Amygdala (tissue), 56 donors: ENCODE data around the gene RFX7.
"Not testable (repeated sequence)": the region's sequence is repeated elsewhere in the genome, so short reads cannot be mapped to it uniquely, and the experiment has no call there.

Experiments used
- DNase-seq, 56 donors: peaks; one replicate each; lab custom pipeline; 2025; lab: John Stamatoyannopoulos, UW

Gene RFX7

DNA sequence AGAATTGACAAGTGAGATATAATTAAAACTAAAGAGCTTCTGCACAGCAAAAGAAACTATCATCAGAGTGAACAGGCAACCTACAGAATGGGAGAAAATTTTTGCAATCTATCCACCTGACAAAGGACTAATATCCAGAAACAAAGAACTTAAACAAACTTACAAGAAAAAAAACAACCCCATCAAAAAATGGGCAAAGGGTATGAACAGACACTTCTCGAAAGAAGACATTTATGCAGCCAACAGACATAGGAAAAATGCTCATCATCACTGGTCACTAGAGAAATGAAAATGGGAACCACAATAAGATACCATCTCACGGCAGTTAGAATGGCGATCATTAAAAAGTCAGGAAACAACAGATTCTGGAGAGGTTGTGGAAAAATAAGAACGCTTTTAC is 88.9 kb downstream of the RFX7 start:
- not testable (repeated sequence) for DNase-seq

DNA sequence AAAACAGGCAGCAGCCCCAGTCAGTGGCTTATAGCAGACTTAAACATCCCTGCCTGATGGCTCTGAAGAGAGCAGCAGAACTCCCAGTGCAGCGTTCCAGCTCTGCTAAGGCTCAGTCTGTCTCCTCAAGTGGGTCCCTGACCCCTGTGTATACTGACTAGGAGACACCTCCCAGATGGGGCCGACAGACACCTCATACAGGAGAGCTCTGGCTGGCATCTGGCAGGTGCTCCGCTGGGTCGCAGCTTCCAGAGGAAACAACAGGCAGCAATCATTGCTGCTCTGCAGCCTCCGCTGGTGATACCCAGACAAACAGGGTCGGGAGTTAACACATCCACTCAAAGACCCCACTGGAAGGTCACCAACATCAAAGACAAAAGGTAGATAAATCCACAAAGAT is 93.5 kb downstream of the RFX7 start:
- peak in 1 of 56 donors; percentile 0 for DNase-seq

DNA sequence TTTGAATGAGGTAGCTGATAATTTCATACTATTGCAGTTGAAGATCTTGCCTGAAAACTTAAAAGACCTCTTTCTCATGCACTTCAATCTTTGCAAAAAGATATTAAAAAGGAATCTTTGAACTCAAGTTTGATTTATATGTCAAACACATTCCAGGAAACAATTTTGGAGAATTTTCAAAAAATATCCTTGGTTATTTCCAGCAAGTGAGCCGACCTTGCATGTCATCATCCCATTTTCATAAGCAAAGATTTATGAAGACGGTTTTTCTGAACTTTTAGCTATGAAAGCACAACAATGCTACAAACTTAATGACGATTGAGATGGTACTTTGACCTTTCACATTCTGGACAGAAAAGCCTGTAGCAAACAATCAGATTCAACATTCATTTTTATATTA is 95.6 kb downstream of the RFX7 start:
- DNase-seq, result no peak

GRCh38 chr15:56146756-56147155 is 96.9 kb downstream of the RFX7 start:
- no peak for DNase-seq

DNA sequence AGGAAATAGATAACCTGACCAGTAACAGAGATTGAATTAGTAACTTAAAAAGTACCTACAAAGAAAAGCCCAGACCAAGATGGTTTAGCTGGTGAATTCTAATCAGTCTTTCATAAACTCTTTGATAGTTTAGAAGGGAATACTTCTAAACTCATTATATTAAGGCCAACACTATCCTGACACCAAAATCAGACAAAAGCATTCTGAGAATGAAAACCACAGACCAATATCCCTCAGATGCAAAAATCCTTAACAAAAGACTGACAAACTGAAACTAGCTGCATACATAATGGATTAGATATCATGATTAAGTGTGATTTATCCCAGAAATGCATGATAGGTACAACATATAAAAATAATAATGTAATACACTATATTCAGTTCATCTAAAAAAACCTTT is 115.6 kb downstream of the RFX7 start:
- no peak for DNase-seq

GRCh38 chr15:56126409-56126808 is 117.3 kb downstream of the RFX7 start:
- DNase-seq, result no peak

- no peak for DNase-seq
Measured at GRCh38 chr15:56124391-56124790, 119.3 kb downstream of the RFX7 start.

DNA sequence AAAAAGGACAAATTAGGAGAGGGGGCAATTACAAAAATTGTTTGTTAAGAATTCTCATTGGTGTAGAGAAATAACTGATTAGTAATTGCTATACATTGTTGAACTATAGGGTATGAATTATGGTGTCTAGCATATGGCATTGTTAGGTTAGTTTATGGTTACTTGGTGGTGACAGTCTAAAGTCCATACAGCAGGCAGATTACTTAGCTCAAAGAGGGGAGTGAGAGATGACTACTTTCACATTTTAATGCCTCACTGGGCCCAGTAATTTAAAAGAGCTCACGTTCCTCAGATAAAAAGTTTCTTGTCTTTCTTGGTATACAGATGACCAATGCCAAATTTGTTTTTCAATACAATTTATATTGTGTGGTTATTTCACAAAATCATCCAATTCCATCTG is 137.8 kb downstream of the RFX7 start:
- DNase-seq, result no peak

DNA sequence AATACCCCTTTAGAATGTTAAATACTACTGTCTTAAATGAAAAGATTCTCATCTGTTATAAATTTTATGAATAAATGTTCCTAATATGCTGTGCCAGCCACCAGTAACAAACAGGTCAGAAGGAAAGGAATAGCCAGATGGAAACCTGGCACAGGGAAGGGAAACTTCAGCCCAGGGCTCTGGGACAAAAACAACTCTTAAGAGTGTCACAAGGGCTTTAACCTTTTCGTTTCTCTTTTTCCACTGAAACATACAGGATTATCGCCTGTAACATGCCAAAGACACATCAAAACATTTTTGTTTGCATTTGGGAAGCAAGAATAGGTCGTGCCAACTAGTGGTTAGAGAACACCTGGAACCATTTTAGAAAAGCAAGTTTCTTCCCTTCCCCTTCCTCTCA is 141.2 kb downstream of the RFX7 start:
- DNase-seq, result peak in 1 of 56 donors; percentile 1

- no peak for DNase-seq
Measured at GRCh38 chr15:56099311-56099710, 144.4 kb downstream of the RFX7 start.

GRCh38 chr15:56098195-56098863 is 145.3 kb downstream of the RFX7 start:
- no peak for DNase-seq

DNA sequence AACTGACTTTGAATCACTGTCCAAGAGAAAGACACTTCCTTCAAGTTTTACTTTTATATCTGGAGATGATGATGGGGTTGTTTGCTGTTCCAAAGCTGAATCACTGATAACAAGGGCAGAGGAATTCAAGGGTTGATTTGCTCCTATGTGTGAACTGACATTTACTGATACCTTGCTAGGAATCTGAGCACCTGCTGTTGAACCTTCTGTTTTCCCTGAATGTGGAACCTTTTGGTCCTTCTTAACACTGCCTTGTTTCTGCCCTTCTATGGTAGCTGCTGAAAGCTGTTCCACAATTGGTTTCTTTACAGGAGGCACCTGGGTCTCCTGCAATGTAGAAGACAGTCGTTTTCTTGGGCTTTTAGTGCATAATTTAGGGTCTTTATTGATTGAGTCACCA is 148.3 kb downstream of the RFX7 start:
- no peak for DNase-seq

GRCh38 chr15:56094171-56094570 is 149.5 kb downstream of the RFX7 start:
- no peak for DNase-seq

GRCh38 chr15:56088389-56088788 is 155.3 kb downstream of the RFX7 start:
- no peak for DNase-seq

GRCh38 chr15:56086566-56086965 is 157.1 kb downstream of the RFX7 start:
- no peak for DNase-seq

DNA sequence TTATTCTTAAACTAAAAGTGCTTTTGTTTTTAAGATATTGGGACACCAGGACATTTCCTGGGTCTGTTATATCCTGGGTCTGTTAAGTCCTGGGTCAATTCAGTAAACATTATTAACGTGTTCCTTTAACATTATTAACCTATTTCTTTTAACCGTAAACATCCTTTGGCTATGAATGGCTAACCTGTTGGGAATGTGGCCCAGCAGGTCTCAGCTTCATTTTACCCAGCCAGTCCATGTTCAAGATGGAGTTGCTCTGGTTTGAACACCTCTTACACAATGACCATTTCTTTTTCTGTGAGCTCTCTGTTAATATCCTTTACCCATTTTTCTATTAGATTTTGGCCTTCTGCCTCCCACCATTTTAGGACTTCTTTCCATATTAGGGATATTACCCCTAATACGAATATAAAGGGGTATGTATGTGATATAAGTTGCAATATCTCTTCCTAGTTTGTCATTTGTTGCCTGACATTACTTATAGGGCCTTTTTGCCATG is 161.4 kb downstream of the RFX7 start:
- no peak for DNase-seq

DNA sequence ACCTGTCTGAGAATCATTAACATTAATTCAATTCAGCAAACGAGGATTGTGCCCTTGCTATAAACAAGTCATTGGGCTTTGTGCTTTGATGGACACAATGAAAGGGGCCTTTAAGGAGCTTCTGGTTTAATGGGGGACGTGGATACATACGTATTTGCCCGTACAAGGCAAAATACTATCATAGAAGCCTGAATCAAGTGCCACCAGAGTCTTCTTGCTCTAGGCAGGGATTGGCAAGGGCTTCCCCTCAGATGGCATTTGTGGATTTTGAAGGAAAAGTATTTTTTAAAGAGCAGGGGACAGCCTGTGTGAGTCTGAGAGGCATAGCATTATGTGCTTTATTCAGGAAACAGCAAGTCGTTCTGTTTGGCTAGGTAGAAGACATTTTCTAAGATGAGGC is 166.6 kb downstream of the RFX7 start:
- no peak for DNase-seq

DNA sequence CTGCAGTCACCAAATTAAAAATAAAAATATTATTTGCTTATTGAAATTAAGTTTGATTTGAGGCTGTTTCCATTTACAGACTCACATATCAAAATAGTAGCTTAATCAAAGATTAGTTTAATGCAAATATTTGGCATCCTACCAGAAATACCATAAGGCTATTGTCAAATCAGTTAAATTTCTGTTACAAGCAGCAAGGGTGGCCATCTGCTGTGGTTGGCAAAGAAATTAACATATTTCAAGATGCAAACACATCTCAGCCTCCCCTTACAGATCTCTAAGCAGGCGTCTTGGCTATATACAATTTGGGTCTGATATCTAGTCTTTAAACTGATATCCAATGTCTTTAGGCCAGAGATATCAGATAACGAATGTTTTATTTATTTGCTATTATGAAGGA is 167.0 kb downstream of the RFX7 start:
- DNase-seq, result no peak

- no peak for DNase-seq
Measured at GRCh38 chr15:56074481-56075265, 169.0 kb downstream of the RFX7 start.

DNA sequence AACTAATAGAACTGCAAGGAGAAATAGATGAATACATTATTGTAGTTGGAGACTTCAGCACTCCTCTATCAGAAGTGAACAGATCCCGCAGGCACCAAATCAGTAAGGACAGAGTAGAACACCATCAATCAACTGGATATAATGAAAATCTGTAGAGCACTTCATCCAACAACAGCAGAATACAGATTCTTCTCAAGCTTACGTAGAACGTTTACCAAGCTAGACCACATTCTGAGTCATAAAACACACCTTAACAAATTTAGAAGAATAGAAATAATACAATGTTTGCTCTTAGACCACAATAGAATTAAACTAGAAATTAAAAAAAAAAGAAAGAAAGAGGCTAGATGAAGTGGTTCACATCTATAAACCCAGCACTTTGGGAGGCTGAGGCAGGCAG is 179.5 kb downstream of the RFX7 start:
- DNase-seq, result no peak

GRCh38 chr15:56059716-56060115 is 184.0 kb downstream of the RFX7 start:
- no peak for DNase-seq

DNA sequence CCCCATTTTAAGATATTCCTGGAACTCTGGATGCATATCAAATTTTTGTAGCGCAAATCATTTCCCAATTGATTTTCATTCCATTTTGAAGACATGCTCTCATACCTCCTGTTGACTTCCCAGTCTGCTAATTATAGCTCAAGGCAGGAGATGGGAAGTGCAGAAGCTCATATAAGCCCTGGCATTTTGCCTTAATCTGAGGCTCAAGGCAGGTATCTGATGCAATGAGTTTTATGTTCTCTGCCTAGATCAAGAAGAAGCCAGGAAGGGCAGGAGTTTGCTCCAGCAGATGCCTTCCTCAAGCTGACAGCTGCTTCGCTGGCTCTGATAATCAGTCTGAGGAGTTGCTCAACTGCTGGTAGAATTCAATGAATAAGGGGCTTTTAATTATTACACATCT is 184.7 kb downstream of the RFX7 start:
- DNase-seq, result no peak
